Astrocyte of the spinal cord (primary cell): ENCODE measurements around the gene NT5C1B.
A peak's percentile ranks its signal among the peaks of the same experiment; 100 is the strongest.

Experiments used
- DNase-seq: peaks from one replicate; pipeline ENCODE4 v3.0.0; 2011; ENCODE audit warnings: low read depth, low spot score
- H3K4me3 ChIP-seq: 2 replicates; pipeline ENCODE4 v1.5.1; 2011; ENCODE audit warnings: low read depth, mild to moderate bottlenecking, low read length, moderate library complexity
- CTCF ChIP-seq: IDR thresholded peaks from 2 replicates; pipeline ENCODE4 v1.5.1; 2012; ENCODE audit warnings: low read depth, mild to moderate bottlenecking, low read length, inconsistent platforms
- in situ Hi-C: cut with HindIII; loops from 2 replicates; pipeline ENCODE4 v1.10.0; 2017; ENCODE audit warnings: low sequenced_read_pairs

Gene NT5C1B

GRCh38 chr2:18612133-18612532, 22.8 kb upstream of the NT5C1B start:
- in situ Hi-C loops = no loop called here
- no peak for TF ChIP-seq CTCF

GRCh38 chr2:18611604-18612003, 22.2 kb upstream of the NT5C1B start:
- no peak overlapping the region for H3K4me3 ChIP-seq
- DNase-seq = no peak
- in situ Hi-C loops = no loop called here
- no peak for TF ChIP-seq CTCF

More at GRCh38 chr2:18612133-18612532, 22.8 kb upstream of the NT5C1B start:
- H3K4me3 ChIP-seq = no peak overlapping the region
- DNase-seq = no peak

DNA sequence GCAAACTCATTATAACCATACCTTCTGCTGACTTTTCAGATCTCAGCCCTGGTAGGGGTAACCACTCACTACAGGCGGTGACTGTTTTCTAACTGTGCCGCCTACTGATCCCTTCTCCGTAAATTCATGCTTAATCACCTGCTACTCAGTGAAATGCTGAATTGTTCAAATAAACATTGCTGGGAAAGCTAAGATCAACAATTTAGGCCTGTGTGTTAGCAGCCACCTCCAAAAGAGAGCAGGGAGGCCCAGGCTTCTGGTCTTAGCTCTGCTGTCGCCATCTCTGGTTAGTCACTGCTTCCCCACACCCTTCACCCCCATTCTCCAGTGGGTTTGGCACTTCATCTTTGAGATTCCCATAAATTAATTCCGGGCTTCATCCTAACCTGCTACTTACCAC, 21.8 kb upstream of the NT5C1B start:
- no peak overlapping the region for H3K4me3 ChIP-seq
- TF ChIP-seq CTCF = no peak
- DNase-seq = peak; percentile 56
- in situ Hi-C loops = no loop called here

DNA sequence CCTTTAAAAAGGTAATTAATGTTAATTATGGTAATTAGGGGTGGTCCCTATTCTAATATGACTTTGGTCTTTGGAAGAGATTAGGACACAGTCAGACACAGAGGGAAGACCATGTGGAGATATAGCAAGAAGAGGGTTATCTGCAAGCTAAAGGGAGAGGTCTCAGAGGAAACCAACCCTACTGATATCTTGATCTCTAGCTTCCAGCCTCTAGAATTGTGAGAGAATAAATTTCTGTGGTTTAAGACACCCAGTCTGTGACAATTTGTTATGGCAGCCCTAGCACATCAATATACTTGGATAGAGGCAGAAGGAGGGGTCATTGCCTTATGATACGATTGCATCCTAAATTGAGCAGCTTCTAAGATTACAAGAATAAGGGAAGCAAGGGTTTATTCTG, 21.3 kb upstream of the NT5C1B start:
- in situ Hi-C loops = no loop called here
- no peak for TF ChIP-seq CTCF
- H3K4me3 ChIP-seq = no peak overlapping the region
- DNase-seq = no peak

DNA sequence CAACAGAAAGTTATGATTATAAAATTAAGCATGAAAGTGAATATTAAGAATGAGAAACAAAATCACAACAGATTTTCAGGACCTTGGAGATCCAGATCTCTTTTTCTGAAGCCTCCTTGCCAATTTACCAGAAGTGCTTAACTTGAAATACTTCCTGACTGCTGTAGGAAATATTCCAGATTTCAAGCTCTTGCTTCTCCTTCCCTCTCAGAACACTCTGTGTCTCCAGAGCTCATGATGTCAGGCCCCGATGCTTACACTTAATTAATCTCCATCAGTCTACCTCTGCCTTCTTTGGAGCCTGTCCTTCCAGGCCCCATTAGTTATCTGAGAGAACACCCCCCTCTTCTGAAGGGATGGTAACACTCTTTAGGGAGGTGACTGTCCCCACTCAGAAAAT, 20.7 kb upstream of the NT5C1B start:
- DNase-seq = no peak
- in situ Hi-C loops = no loop called here
- TF ChIP-seq CTCF = no peak
- H3K4me3 ChIP-seq = no peak overlapping the region

DNA sequence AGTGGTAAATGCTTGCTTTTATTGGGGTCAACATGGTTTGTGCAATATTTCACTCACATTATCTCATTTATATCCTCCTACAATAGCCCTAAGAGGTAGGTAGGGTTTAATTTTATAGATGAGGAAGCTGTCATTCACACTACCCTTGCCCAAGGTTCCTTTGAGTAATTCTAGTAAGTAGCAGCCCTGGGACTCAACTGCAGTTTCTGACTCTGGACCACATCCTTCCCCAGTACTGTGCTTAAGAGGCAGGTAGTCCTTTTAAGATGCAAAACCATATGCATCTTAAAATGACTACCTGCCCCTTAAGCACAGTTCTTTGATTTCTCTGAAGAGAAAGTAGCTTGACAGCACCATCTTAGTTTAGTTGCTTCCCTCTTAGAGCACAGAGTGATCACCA, 15.7 kb upstream of the NT5C1B start:
- no peak overlapping the region for H3K4me3 ChIP-seq
- TF ChIP-seq CTCF = no peak
- DNase-seq = no peak
- in situ Hi-C loops = no loop called here

DNA sequence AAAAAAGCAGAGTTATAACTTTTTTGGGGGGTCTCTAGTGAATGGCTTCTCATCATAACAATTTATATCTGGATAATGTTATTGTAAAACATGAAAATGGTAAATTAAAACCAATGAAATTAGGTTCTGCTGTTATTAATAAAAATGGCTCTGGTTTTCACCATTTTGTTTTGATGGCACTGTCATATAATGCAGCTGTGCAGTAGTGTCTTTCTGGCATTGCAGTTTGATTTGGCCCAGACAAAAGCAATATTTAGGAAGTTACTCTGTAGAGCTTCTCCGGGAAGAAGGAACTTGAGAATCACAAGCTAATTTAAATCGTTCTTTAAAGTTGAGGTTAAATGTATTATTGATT, 15.1 kb upstream of the NT5C1B start:
- no peak for TF ChIP-seq CTCF
- DNase-seq = no peak
- no peak overlapping the region for H3K4me3 ChIP-seq
- in situ Hi-C loops = no loop called here
